ENCODE results near the gene GSAP.

GRCh38 chr7:77407906-77408305 is 8.2 kb downstream of the GSAP start:
- TF ChIP-seq POLR2A (IDR thresholded peaks at IDR 0.05) (no peak), CTCF (IDR thresholded peaks at IDR 0.05 in 8 of 11, conservative IDR thresholded peaks at IDR 0.05 in 3 of 11) (no peak), POLR2AphosphoS5 (IDR thresholded peaks at IDR 0.05) (no peak)
